Caco-2 (cell line): Measurements from ENCODE around the gene USP17L27. TPM values are rescaled to one million over a fixed set of nuclear protein-coding genes. Genes with fewer than 3 reads are reported as not detected.
"Not testable (repeated sequence)": the region's sequence is repeated elsewhere in the genome, so short reads cannot be mapped to it uniquely, and the experiment has no call there.

Source experiments
- BruUV-seq: library from RNA; stranded (reverse); fragments of 400-500 nt; replicated peaks from 2 replicates; lab custom pipeline; 2021; lab: Mats Ljungman, UMichigan
- CTCF ChIA-PET: fragments of 300-600 bp; sonication (Branson Sonifier 250); formaldehyde crosslinking; loops from one replicate; lab custom pipeline; 2022; ENCODE audit warnings: antibody characterized with exemption; lab: Charles Lee
- POLR2A ChIA-PET: fragments of 300-600 bp; sonication (Branson Sonifier 250); formaldehyde crosslinking; loops from one replicate; lab custom pipeline; 2022; ENCODE audit warnings: antibody characterized with exemption; lab: Charles Lee
- DNase-seq, 2 experiments: peaks; one replicate each; pipeline versions ENCODE4 v3.0.0 to v3.0.0-alpha.2; 2020 to 2022
- H3K27me3 ChIP-seq: replicated peaks from 2 replicates; pipeline ENCODE4 v1.6.0; 2011; ENCODE audit warnings: low read length; ENCODE audit not compliant: control insufficient read depth, insufficient read depth
- H3K36me3 ChIP-seq: 2 replicates; pipeline ENCODE4 v1.5.1; 2011; ENCODE audit warnings: low read length; ENCODE audit not compliant: control insufficient read depth, insufficient read depth
- H3K4me1 ChIP-seq: fragments of 250-450 bp; sonication (Bioruptor Pico); 2 replicates; pipeline ENCODE4 v1.5.1; 2020; ENCODE audit warnings: mild to moderate bottlenecking
- H3K4me3 ChIP-seq: 2 replicates; pipeline ENCODE4 v1.5.1; 2011; ENCODE audit warnings: low read depth, mild to moderate bottlenecking, control low read depth, low read length
- H3K9me3 ChIP-seq: fragments of 250-450 bp; sonication (Bioruptor Pico); 2 replicates; pipeline ENCODE4 v1.5.1; 2020; ENCODE audit warnings: mild to moderate bottlenecking, moderate library complexity
- H3K27ac Mint-ChIP-seq: one replicate; pipeline ENCODE4 v1.8.0; 2022; ENCODE audit warnings: mixed read lengths; ENCODE audit not compliant: unreplicated experiment
- H3K27me3 Mint-ChIP-seq: one replicate; pipeline ENCODE4 v1.8.0; 2022; ENCODE audit warnings: mixed read lengths; ENCODE audit not compliant: insufficient read depth, unreplicated experiment
- H3K36me3 Mint-ChIP-seq: one replicate; pipeline ENCODE4 v1.8.0; 2022; ENCODE audit warnings: mild to moderate bottlenecking, mixed read lengths; ENCODE audit not compliant: insufficient read depth, unreplicated experiment
- H3K4me1 Mint-ChIP-seq: one replicate; pipeline ENCODE4 v1.8.0; 2022; ENCODE audit warnings: low read depth, mixed read lengths; ENCODE audit not compliant: unreplicated experiment
- H3K4me3 Mint-ChIP-seq: one replicate; pipeline ENCODE4 v1.8.0; 2022; ENCODE audit warnings: mild to moderate bottlenecking, moderate library complexity, mixed read lengths; ENCODE audit not compliant: unreplicated experiment
- H3K9me3 Mint-ChIP-seq: one replicate; pipeline ENCODE4 v1.8.0; 2022; ENCODE audit warnings: mixed read lengths; ENCODE audit not compliant: unreplicated experiment
- intact Hi-C: fragments of 100-400 bp; cut with micrococcal nuclease; formaldehyde crosslinking; loops from one replicate; pipeline ENCODE4 v1.10.0; 2022; ENCODE audit not compliant: unreplicated experiment
- total RNA-seq: library from RNA; stranded (reverse); gene quantifications from 2 replicates; pipeline ENCODE4 v1.2.3, GENCODE V29; 2022

The USP17L27 gene
- total RNA-seq, 1 experiment from 2014 or later = not detected

- H3K27me3 ChIP-seq, H3K36me3 Mint-ChIP-seq, H3K4me1 Mint-ChIP-seq, H3K9me3 ChIP-seq, H3K27ac Mint-ChIP-seq, DNase-seq, H3K4me1 ChIP-seq, POLR2A ChIA-PET, intact Hi-C loops, H3K27me3 Mint-ChIP-seq, CTCF ChIA-PET, BruUV-seq, H3K9me3 Mint-ChIP-seq, H3K4me3 ChIP-seq, H3K4me3 Mint-ChIP-seq, H3K36me3 ChIP-seq: not testable (repeated sequence)
These were observed 4.6 kb downstream of the USP17L27 start, which contains the start of gene USP17L28 for GRCh38 chr4:9348593-9348992. TSS of gene USP17L28 (plus strand) at chr4:9348893. CDS start at chr4:9348893, 0 bp downstream.

GRCh38 chr4:9350866-9351265, 6.9 kb downstream of the USP17L27 start:
- H3K9me3 ChIP-seq, H3K9me3 Mint-ChIP-seq, H3K27ac Mint-ChIP-seq, H3K27me3 Mint-ChIP-seq, DNase-seq, POLR2A ChIA-PET, BruUV-seq, intact Hi-C loops, H3K36me3 ChIP-seq, H3K36me3 Mint-ChIP-seq, H3K27me3 ChIP-seq, H3K4me1 Mint-ChIP-seq, H3K4me3 Mint-ChIP-seq, H3K4me1 ChIP-seq, H3K4me3 ChIP-seq, CTCF ChIA-PET: not testable (repeated sequence)

DNA sequence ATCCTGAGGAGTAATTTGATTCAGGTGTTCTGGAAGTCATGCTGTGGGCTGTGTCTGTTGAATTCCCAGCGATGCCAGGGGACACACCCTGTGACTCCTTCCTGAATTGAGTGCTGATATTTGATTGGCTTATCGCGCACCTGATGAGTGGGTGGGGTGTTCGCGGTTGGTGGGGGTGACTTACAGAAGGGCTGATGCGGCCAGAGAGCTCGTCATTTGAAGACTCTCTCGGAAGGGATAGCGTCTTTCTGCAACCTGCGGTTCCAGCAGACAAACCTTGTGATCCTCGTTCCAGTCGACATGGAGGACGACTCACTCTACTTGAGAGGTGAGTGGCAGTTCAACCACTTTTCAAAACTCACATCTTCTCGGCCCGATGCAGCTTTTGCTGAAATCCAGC, 9.4 kb downstream of the USP17L27 start, which contains the start of gene USP17L29:
USP17L29 (plus strand) TSS at position 301 of the 400 bp plus-strand sequence; CDS start at position 301, 0 bp downstream.
- H3K4me1 Mint-ChIP-seq, POLR2A ChIA-PET, H3K4me3 ChIP-seq, intact Hi-C loops, BruUV-seq, CTCF ChIA-PET, H3K27me3 ChIP-seq, H3K9me3 ChIP-seq, H3K27ac Mint-ChIP-seq, H3K36me3 Mint-ChIP-seq, H3K4me3 Mint-ChIP-seq, H3K36me3 ChIP-seq, H3K4me1 ChIP-seq, DNase-seq, H3K27me3 Mint-ChIP-seq, H3K9me3 Mint-ChIP-seq: not testable (repeated sequence)

- H3K27me3 Mint-ChIP-seq, CTCF ChIA-PET, POLR2A ChIA-PET, H3K36me3 ChIP-seq, H3K4me1 ChIP-seq, H3K4me3 ChIP-seq, intact Hi-C loops, H3K9me3 ChIP-seq, DNase-seq, H3K9me3 Mint-ChIP-seq, H3K27me3 ChIP-seq, H3K4me3 Mint-ChIP-seq, H3K36me3 Mint-ChIP-seq, BruUV-seq, H3K4me1 Mint-ChIP-seq, H3K27ac Mint-ChIP-seq: not testable (repeated sequence)
These were observed 18.9 kb downstream of the USP17L27 start, which contains the start of gene USP17L30 for GRCh38 chr4:9362829-9363228. TSS of gene USP17L30 (plus strand) at chr4:9363129. CDS start at chr4:9363129, 0 bp downstream.

GRCh38 chr4:9379881-9380280, 35.9 kb downstream of the USP17L27 start:
- BruUV-seq, DNase-seq, H3K4me1 Mint-ChIP-seq, H3K27ac Mint-ChIP-seq, H3K4me3 Mint-ChIP-seq, intact Hi-C loops, H3K27me3 ChIP-seq, H3K27me3 Mint-ChIP-seq, H3K4me3 ChIP-seq, H3K9me3 Mint-ChIP-seq, H3K4me1 ChIP-seq, H3K36me3 Mint-ChIP-seq, H3K9me3 ChIP-seq, CTCF ChIA-PET, H3K36me3 ChIP-seq: not testable (repeated sequence)
- POLR2A ChIA-PET = interaction anchor here (0.6 kb wide), 1 partner anchor 141 kb away, joined by 3 read pairs; no protein-coding TSS in a partner anchor
